AG08396 (cell line): ENCODE data around the gene MRPL18.
"Not testable (repeated sequence)": the region's sequence is repeated elsewhere in the genome, so short reads cannot be mapped to it uniquely, and the experiment has no call there.

Experiments used
- DNase-seq: peaks from one replicate; pipeline ENCODE4 v3.0.0; 2012; ENCODE audit warnings: low spot score, mixed read lengths

MRPL18 gene

GRCh38 chr6:159777240-159777904, 12.9 kb upstream of the MRPL18 start:
- DNase-seq, result no peak

DNA sequence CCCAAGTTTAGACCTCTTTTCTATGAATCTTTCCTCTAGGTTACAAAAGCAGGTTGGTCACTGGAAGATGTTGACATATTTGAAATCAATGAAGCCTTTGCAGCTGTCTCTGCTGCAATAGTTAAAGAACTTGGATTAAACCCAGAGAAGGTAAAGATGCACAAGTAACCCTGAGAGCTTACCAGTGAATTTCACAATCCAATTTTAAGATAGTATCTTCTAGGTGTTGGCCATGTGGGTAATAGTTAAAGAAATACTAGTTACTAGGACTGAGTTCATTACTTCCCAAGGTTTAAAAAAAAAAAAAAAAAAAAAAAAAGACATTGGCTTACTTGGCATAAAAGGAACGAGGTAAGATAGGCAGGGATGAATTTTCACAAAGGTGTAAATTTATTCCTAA, 12.1 kb upstream of the MRPL18 start:
- no peak for DNase-seq

- DNase-seq, result no peak
Measured at GRCh38 chr6:159778542-159779103, 11.6 kb upstream of the MRPL18 start.

DNA sequence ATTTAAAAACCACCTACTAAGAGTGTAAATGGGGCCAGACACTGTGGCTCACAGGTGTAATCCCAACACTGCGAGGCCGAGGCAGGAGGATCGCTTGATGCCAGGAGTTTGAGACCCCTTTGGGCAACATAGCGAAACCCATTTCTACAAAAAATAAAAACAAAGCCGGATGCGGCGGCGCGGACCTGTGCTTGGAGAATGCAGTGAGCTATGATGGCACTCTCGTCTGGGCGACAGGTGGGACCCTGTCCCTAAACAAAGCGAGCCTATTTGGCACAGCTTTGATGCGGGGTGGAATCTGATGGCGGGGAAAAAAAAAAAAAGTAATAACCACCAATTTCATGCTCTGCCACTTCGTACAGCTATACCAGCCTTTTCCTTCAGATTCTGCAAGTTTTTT, 2.0 kb upstream of the MRPL18 start:
- no peak for DNase-seq

GRCh38 chr6:159788753-159789376, 1.4 kb upstream of the MRPL18 start:
- peak; percentile 48 for DNase-seq

DNA sequence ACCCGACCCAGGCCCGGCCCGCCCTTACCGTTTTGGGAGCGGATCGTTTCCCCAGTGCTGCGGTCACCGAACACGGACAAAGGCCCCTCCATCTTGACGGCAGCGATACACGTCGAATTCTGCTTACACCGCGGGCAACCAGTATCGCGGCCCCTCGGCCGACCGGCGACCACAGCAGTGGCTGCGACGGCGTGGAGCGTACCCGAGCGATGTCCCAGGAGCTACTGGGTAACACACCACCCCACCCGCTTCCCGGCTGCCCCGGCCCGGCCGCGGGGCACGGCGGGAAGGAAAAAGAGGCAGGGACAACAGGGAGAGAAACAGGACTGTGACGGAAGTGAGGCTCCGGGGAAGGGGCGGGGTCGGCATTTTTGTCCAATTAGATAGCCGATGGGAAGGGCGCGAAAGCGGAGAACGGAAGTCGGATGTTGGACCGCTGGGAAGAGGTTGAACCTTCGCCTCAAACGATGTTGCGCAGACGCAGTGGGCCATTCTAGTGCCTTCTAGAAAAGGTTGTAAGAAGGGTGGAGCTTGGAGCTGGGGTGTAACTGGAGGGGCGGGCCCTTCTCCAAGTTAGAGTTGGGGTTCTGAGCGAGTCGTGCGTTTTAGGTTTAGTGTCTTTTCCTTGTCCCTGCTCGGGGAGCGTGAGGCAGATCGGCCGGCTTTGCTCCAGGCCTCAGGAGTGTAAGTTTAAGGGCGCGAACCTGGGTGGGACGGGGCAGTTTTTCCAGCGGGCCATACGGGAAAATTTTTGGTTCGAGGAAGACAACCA, 704 bp upstream of the MRPL18 start, which contains the start of gene TCP1:
TCP1 (minus strand) TSS at position 226 of the 772 bp plus-strand sequence; CDS start at position 92, 134 bp downstream.
- peak; percentile 96 for DNase-seq

GRCh38 chr6:159790956-159791598, 810 bp downstream of the MRPL18 start:
- DNase-seq, result no peak

GRCh38 chr6:159794976-159795375, 4.7 kb downstream of the MRPL18 start:
- DNase-seq, result not testable (repeated sequence)

GRCh38 chr6:159797554-159797953, 7.3 kb downstream of the MRPL18 start:
- DNase-seq, result no peak

DNA sequence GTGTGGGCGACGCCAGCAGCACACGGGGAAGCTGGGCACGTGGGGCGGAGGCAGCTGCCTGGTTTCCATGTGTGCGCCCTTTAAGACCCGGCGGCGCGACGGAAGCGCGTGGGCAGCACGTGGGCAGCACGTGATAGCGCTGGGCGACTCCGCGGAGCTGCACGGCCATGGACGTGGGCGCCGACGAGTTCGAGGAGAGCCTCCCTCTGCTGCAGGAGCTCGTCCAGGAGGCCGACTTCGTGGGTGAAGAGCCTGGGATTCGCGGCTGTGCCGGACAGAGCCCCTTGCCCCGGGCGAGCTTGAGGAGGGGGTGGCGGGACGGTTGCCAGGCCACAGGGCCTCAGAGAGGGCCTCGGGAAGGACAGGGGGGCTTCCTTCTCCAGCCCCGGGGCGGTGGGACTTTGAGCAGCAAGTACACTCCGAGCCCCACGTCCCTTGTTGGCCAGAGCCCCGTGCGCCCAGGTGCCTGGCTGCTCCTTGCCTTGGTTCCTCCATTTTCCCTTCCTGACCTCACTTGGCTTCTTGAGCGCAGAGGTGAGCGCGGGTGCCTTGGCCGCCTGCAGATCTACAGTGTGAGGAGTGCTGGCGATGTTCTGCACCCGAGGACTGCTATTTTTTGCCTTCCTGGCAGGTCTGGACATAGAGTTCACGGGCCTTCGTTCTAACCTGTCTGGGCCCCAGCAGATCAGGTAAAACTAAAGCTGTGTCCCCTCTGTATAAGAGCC, 10.0 kb downstream of the MRPL18 start, which contains the start of gene PNLDC1:
PNLDC1 (plus strand) TSS at position 136 of the 725 bp plus-strand sequence; CDS start at position 168, 32 bp downstream.
- no peak for DNase-seq

DNA sequence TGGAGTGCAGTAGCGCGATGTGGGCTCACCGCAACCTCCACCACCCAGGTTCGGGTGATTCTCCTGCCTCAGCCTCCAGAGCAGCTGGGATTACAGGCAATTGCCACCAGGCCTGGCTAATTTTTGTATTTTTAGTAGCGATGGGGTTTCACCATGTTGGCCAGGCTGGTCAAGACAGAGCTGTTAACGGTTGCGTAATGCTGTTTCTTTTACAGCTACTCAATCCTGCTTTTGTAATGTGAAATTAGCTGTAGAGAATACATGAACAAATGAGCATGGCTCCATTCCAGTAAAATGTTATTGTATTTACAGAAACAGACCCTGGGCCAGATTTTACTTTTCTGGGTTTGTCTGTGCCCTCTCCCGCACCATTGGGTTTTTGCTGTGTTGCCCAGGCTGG, 11.7 kb downstream of the MRPL18 start:
- DNase-seq, result no peak

DNA sequence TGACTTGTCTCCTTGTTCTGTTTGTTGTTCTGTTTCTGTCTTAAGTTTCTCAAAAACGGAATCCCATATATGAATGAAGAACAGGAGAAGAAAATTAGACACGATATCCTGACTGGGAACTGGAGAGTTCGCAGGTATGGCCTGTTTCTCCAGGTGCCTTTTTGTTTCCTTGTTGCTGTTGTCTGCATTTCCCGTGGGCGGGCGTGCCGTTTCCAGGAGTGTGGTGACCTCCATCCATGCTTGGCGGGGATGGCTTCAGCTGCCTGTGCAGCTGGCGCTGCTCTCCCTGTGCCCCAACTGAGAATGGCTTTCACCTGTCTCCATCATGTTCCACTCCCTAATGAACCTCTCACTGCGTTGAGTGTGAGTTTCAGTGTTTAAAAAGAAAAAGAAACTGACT, 14.2 kb downstream of the MRPL18 start:
- DNase-seq, result no peak

DNA sequence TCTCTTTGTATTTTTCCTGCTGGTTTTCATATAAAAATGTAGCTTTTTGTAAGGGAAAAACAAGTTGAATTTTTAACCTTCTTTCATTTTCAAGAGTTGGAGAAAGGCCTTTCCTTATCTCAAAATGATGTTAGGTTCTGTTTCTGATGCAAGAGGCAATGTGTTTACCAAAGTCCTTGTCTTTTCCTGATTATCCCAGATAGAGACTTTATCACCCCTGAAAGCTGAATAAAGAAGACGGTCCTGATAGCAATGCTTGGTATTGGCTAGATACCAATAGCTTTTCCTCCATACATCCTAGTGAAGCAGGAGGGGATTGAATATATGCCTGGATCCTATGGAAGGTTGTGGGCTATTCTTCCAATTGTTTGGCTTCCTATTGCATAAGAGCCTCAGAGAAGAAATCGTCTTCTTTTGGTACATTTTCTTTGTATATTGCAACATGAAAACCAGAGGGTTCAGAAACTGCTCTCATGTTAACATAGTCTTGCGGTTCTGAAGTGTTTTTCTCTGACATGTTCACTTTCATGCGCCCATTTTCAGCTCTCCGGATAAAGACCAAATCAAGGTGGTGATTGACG, 15.3 kb downstream of the MRPL18 start:
- no peak for DNase-seq

GRCh38 chr6:159806021-159806458, 15.8 kb downstream of the MRPL18 start:
- no peak for DNase-seq

DNA sequence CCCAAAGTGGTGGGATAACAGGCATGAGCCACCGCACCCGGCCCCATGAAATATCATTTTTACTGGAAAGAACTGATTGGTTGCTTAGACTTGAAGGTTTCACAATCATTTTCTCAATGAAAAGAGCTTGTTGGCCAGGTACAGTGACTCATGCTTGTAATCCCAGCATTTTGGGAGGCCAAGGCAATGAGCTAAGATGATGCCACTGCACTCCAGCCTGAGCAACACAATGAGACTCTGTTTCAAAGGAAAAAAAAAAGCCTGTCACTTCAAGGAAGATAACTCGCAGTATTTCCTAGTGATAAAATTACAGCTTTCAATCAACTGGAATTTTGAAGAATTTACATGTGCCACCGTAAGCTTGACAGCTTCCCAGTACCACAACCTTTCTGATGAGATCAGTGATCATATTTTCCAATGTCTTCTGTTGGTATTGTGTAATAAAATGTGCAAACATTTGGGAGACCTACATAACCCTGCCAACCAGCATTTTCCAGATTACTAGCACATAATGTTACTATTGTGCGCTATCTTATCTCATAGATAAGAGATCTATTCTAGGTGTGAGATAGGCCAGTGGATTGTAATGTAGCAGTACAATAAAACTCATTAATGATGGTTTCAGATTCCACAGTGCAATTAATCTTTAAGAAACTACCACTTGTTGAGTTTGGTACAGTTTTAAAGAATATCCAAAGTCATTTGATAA, 17.0 kb downstream of the MRPL18 start:
- DNase-seq, result no peak

DNA sequence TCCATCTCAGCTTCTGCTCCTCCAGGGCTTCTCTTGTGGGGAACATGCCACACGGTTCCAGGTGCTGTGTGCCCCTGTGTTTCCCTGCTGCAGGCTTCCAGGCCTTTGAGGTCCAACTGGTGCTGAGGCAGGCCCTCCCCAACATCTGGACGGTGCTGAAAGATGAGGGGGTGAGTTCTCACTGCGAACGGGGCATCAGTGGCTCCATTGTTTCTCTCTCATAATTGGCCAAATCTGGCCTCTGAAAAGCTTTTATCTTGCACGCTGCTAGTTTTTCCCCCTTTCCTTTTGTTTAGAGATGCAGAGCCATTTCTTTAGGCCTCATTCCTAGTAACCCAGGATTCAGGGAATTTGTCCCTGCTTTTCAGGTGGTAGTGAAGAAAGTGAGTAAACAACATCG, 18.4 kb downstream of the MRPL18 start:
- DNase-seq, result no peak

DNA sequence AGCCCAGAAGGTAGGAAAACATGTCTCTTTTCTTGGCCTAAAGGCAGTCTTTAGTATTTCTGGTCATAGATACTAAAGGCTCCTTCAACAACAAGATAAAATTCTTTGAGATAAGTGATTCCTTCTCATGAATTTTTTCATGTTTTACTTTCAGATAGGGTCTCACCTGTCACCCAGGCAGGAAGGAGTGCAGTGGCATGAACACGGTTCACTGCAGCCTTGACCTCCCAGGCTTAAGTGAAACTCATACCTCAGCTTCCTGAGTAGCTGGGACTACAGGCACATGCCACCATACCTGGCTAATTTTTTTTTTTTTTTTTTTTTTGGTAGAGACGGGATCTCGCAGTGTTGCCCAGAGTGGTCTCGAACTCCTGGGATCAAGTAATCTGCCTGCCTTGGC, 18.9 kb downstream of the MRPL18 start:
- DNase-seq, result no peak

- DNase-seq, result no peak
Measured at GRCh38 chr6:159813781-159814180, 23.5 kb downstream of the MRPL18 start.

GRCh38 chr6:159815410-159815809, 25.1 kb downstream of the MRPL18 start:
- no peak for DNase-seq

DNA sequence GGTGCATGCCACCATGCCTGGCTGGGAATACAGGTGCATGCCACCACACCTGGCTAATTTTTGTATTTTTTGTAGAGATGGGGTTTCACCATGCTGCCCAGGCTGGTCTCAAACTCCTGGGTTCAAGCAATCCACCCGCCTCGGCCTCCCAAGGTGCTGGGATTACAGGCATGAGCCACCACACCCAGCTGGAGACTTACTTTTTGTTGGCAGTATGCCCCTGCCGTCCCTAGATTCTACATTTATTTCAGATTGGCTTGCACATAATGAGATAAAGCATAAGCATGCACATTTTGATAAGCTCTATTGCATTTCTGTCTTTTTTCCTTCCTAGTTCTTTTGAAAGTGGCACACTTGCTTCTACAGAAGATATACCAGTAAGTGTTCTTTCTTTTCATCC, 26.5 kb downstream of the MRPL18 start:
- not testable (repeated sequence) for DNase-seq
